Suprapubic skin (tissue), 4 donors: ENCODE data around the gene ZC3H12C.

Experiments
- EP300 ChIP-seq: sonication (generic); formaldehyde crosslinking; IDR thresholded peaks from one replicate; pipeline ENCODE4 v1.6.1; 2017; ENCODE audit warnings: antibody characterized with exemption
- POLR2A ChIP-seq, 2 donors: fragments of 450-650 bp; IDR thresholded peaks; one replicate each; pipeline ENCODE4 v1.6.1; 2017; ENCODE audit warnings: antibody characterized with exemption in 2 of 2, mild to moderate bottlenecking in 2 of 2, moderate library complexity in 2 of 2
- POLR2AphosphoS5 ChIP-seq, 3 donors: sonication (generic); formaldehyde crosslinking; IDR thresholded peaks; one replicate each; pipeline ENCODE4 v1.6.1; 2017; ENCODE audit warnings: antibody characterized with exemption in 3 of 3
- TF ChIP-seq, protein P1 (sequence below), 2 donors: fragments of 200-600 bp in 1 of 2; fragments of 450-650 bp in 1 of 2; sonication (generic) in 1 of 2; IDR thresholded peaks; one replicate each; pipeline ENCODE4 v1.5.1; 2016 to 2019; ENCODE audit warnings: antibody characterized with exemption in 2 of 2, mild to moderate bottlenecking in 1 of 2, moderate library complexity in 1 of 2

DNA sequence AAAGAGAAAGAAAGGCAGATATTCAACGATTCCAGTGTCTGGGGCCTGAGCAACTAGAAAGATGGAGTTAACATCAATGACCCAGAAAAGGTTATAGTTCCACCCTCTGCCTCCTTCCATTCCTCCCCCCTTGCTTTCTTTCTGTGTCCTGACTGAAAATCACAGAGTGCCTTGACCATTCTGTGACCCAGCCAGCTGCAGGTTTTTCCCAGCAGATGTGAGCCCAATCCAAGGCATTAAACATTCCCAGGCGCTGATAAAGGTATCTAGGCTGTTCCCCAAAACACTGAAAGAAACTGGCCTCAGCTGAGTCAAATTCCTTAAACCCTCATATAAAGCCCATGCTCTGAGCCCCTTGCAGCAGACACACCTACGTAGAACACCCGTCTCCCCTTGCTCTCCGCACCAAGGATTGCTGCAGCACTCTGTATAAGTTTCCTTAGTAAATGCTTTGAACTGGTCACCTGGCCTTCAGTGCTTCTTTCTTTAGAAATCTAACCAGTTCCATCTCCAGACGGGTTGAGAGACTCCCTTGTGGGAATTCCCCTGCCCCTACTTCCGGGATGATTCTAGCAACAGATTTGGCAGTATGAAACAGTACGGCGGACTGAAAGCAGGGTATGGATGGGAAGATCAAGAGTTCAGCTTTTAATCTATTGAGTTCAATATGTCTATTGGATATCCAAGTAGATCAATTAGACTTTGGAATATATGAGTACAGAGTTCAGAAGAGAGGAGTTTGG is 48.8 kb upstream of the ZC3H12C start:
- TF ChIP-seq POLR2AphosphoS5 (IDR thresholded peaks at IDR 0.05) (no peak), POLR2A (IDR thresholded peaks at IDR 0.05) (no peak), EP300 (no peak)
- TF ChIP-seq, protein P1, sequence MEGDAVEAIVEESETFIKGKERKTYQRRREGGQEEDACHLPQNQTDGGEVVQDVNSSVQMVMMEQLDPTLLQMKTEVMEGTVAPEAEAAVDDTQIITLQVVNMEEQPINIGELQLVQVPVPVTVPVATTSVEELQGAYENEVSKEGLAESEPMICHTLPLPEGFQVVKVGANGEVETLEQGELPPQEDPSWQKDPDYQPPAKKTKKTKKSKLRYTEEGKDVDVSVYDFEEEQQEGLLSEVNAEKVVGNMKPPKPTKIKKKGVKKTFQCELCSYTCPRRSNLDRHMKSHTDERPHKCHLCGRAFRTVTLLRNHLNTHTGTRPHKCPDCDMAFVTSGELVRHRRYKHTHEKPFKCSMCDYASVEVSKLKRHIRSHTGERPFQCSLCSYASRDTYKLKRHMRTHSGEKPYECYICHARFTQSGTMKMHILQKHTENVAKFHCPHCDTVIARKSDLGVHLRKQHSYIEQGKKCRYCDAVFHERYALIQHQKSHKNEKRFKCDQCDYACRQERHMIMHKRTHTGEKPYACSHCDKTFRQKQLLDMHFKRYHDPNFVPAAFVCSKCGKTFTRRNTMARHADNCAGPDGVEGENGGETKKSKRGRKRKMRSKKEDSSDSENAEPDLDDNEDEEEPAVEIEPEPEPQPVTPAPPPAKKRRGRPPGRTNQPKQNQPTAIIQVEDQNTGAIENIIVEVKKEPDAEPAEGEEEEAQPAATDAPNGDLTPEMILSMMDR (IDR thresholded peaks at IDR 0.05) = no peak
